ENCODE measurements around the gene USP37. TPM values are rescaled to one million over a fixed set of nuclear protein-coding genes. Genes with fewer than 3 reads are reported as not detected.

Gene USP37
- total RNA-seq, 1 donor from 2014 or later, result 6.4 TPM

GRCh38 chr2:218427741-218428140, 140.4 kb downstream of the USP37 start:
- Histone ChIP-seq H3K4me1 (ENCODE audit: insufficient read depth, low read length) (no peaks in the 10 kb centered on the region), H3K36me3 (ENCODE audit: insufficient read depth, low read length) (no peaks in the 10 kb centered on the region), H3K27me3 (ENCODE audit: insufficient read depth, low read length) (peaks cover 6% of the 10 kb centered on the region), H3K79me2 (ENCODE audit: insufficient read depth, low read length) (no peaks in the 10 kb centered on the region), H3K4me3 (ENCODE audit: insufficient read depth, low read depth, low read length) (no peak overlapping the region), H4K20me1 (ENCODE audit: insufficient read depth, low read length) (no peaks in the 10 kb centered on the region), H3K27ac (ENCODE audit: low read depth, low read length) (no peak overlapping the region), H2AFZ (ENCODE audit: low read depth, low read length) (no peak overlapping the region), H3K9ac (ENCODE audit: low read length) (no peak overlapping the region), H3K4me2 (ENCODE audit: low read length) (no peak overlapping the region), H3K9me3 (ENCODE audit: insufficient read depth, low read depth, low read length) (no peaks in the 10 kb centered on the region)
- no peaks in the 10 kb centered on the region for H3K36me3 Mint-ChIP-seq (ENCODE audit: low read depth, unreplicated experiment)
- H3K27me3 Mint-ChIP-seq (ENCODE audit: low read depth, unreplicated experiment), result peaks cover 30% of the 10 kb centered on the region
- H3K4me3 Mint-ChIP-seq (ENCODE audit: unreplicated experiment), result no peak overlapping the region
- TF ChIP-seq CTCF (IDR thresholded peaks at IDR 0.05; ENCODE audit: insufficient read depth, low read depth, low read length) (no peak), EZH2 (IDR thresholded peaks at IDR 0.05; ENCODE audit: insufficient read depth, low read length) (no peak)
- H3K27ac Mint-ChIP-seq (ENCODE audit: unreplicated experiment), result no peak overlapping the region
- H3K4me1 Mint-ChIP-seq (ENCODE audit: low read depth, unreplicated experiment), result no peaks in the 10 kb centered on the region
- FAIRE-seq (no peak), DNase-seq (ENCODE audit: low read depth) (no peak)
- H3K9me3 Mint-ChIP-seq (ENCODE audit: unreplicated experiment), result peaks cover 4% of the 10 kb centered on the region

DNA sequence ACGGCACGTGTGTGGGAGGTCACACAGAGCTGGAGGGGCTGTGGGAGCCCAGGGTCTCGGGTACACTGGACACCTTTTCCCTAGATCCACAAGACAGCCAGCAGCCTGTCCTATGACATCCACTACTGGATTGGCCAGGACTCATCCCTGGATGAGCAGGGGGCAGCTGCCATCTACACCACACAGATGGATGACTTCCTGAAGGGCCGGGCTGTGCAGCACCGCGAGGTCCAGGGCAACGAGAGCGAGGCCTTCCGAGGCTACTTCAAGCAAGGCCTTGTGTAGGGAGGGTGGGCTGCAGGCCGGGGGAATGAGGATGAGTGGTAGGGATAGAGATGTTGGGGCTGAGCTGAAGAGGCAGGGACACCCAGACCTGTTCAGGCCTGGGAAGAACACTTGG, 142.6 kb downstream of the USP37 start:
- FAIRE-seq, result no peak
- H3K9ac ChIP-seq (ENCODE audit: low read length), result no peak overlapping the region
- H3K9me3 Mint-ChIP-seq (ENCODE audit: unreplicated experiment), result peaks cover 2% of the 10 kb centered on the region
- no peaks in the 10 kb centered on the region for H3K4me1 Mint-ChIP-seq (ENCODE audit: low read depth, unreplicated experiment)
- H3K27ac ChIP-seq (ENCODE audit: low read depth, low read length), result no peak overlapping the region
- H3K36me3 Mint-ChIP-seq (ENCODE audit: low read depth, unreplicated experiment), result peaks cover 2% of the 10 kb centered on the region
- no peaks in the 10 kb centered on the region for H3K36me3 ChIP-seq (ENCODE audit: insufficient read depth, low read length)
- no peaks in the 10 kb centered on the region for H3K27me3 ChIP-seq (ENCODE audit: insufficient read depth, low read length)
- DNase-seq (ENCODE audit: low read depth), result no peak
- no peak overlapping the region for H3K4me3 ChIP-seq (ENCODE audit: insufficient read depth, low read depth, low read length)
- no peaks in the 10 kb centered on the region for H3K79me2 ChIP-seq (ENCODE audit: insufficient read depth, low read length)
- TF ChIP-seq CTCF (IDR thresholded peaks at IDR 0.05; ENCODE audit: insufficient read depth, low read depth, low read length), result no peak
- no peak for TF ChIP-seq EZH2 (IDR thresholded peaks at IDR 0.05; ENCODE audit: insufficient read depth, low read length)
- H3K9me3 ChIP-seq (ENCODE audit: insufficient read depth, low read depth, low read length), result no peaks in the 10 kb centered on the region
- H2AFZ ChIP-seq (ENCODE audit: low read depth, low read length), result no peak overlapping the region
- no peak overlapping the region for H3K4me3 Mint-ChIP-seq (ENCODE audit: unreplicated experiment)
- no peaks in the 10 kb centered on the region for H3K4me1 ChIP-seq (ENCODE audit: insufficient read depth, low read length)
- peaks cover 22% of the 10 kb centered on the region for H3K27me3 Mint-ChIP-seq (ENCODE audit: low read depth, unreplicated experiment)
- no peaks in the 10 kb centered on the region for H4K20me1 ChIP-seq (ENCODE audit: insufficient read depth, low read length)
- H3K27ac Mint-ChIP-seq (ENCODE audit: unreplicated experiment), result no peak overlapping the region
- no peak overlapping the region for H3K4me2 ChIP-seq (ENCODE audit: low read length)

GRCh38 chr2:218423584-218423983, 144.6 kb downstream of the USP37 start:
- Mint-ChIP-seq H3K27me3 (ENCODE audit: low read depth, unreplicated experiment) (peaks cover 16% of the 10 kb centered on the region), H3K9me3 (ENCODE audit: unreplicated experiment) (no peaks in the 10 kb centered on the region), H3K36me3 (ENCODE audit: low read depth, unreplicated experiment) (peaks cover 2% of the 10 kb centered on the region), H3K27ac (ENCODE audit: unreplicated experiment) (no peak overlapping the region), H3K4me1 (ENCODE audit: low read depth, unreplicated experiment) (no peaks in the 10 kb centered on the region), H3K4me3 (ENCODE audit: unreplicated experiment) (no peak overlapping the region)
- no peaks in the 10 kb centered on the region for H3K4me1 ChIP-seq (ENCODE audit: insufficient read depth, low read length)
- H2AFZ ChIP-seq (ENCODE audit: low read depth, low read length), result no peak overlapping the region
- H3K36me3 ChIP-seq (ENCODE audit: insufficient read depth, low read length), result no peaks in the 10 kb centered on the region
- H3K9ac ChIP-seq (ENCODE audit: low read length), result no peak overlapping the region
- H3K4me3 ChIP-seq (ENCODE audit: insufficient read depth, low read depth, low read length), result no peak overlapping the region
- H3K9me3 ChIP-seq (ENCODE audit: insufficient read depth, low read depth, low read length), result no peaks in the 10 kb centered on the region
- TF ChIP-seq EZH2 (IDR thresholded peaks at IDR 0.05; ENCODE audit: insufficient read depth, low read length) (no peak), CTCF (IDR thresholded peaks at IDR 0.05; ENCODE audit: insufficient read depth, low read depth, low read length) (no peak)
- no peaks in the 10 kb centered on the region for H3K79me2 ChIP-seq (ENCODE audit: insufficient read depth, low read length)
- H3K27me3 ChIP-seq (ENCODE audit: insufficient read depth, low read length), result no peaks in the 10 kb centered on the region
- DNase-seq (ENCODE audit: low read depth), result no peak
- no peak overlapping the region for H3K4me2 ChIP-seq (ENCODE audit: low read length)
- no peak overlapping the region for H3K27ac ChIP-seq (ENCODE audit: low read depth, low read length)
- FAIRE-seq, result no peak
- no peaks in the 10 kb centered on the region for H4K20me1 ChIP-seq (ENCODE audit: insufficient read depth, low read length)
